IMR-90 (cell line): ENCODE data around the gene CDHR2. TPM values are rescaled to one million over a fixed set of nuclear protein-coding genes. Genes with fewer than 3 reads are reported as not detected.

Experiments
- ATAC-seq: fragments of 200-7000 bp; cut with Tn5 transposase; 2 replicates; pipeline ENCODE4 v1.9.1; 2020; ENCODE audit warnings: low read depth, mild to moderate bottlenecking, moderate library complexity
- BruUV-seq: library from RNA; stranded (reverse); fragments of 400-500 nt; replicated peaks from 2 replicates; lab custom pipeline; 2021; lab: Mats Ljungman, UMichigan
- CTCF ChIA-PET: fragments of 300-600 bp; formaldehyde crosslinking; extraction: SDS; loops from one replicate; lab custom pipeline; 2021; ENCODE audit warnings: antibody characterized with exemption; lab: Yijun Ruan, JAX
- POLR2A ChIA-PET: fragments of 300-600 bp; sonication (Branson Sonifier 250); formaldehyde crosslinking; loops from one replicate; lab custom pipeline; 2022; ENCODE audit warnings: antibody characterized with exemption; ENCODE audit not compliant: unreplicated experiment; lab: Charles Lee
- DNase-seq: peaks from one replicate; pipeline ENCODE4 v3.0.0; 2013
- H2AFZ ChIP-seq: replicated peaks from 2 replicates; pipeline ENCODE3; 2013; ENCODE audit warnings: low read length, mild to moderate bottlenecking; ENCODE audit not compliant: poor library complexity
- H2AK5ac ChIP-seq: 2 replicates; pipeline ENCODE4 v1.6.1; 2013; ENCODE audit warnings: low read depth, low read length, inconsistent platforms
- H2AK9ac ChIP-seq: replicated peaks from 2 replicates; pipeline ENCODE3; 2013; ENCODE audit warnings: mild to moderate bottlenecking, low read depth, low read length, moderate library complexity; ENCODE audit not compliant: poor library complexity
- H2BK120ac ChIP-seq: 2 replicates; pipeline ENCODE4 v1.6.1; 2013; ENCODE audit warnings: low read depth, low read length, inconsistent platforms
- H2BK15ac ChIP-seq: 3 replicates; pipeline ENCODE4 v1.6.1; 2013; ENCODE audit warnings: low read depth, low read length, inconsistent platforms
- H2BK20ac ChIP-seq: 2 replicates; pipeline ENCODE4 v1.6.1; 2013; ENCODE audit warnings: low read depth, mild to moderate bottlenecking, inconsistent platforms, low read length, moderate library complexity
- H2BK5ac ChIP-seq: 2 replicates; pipeline ENCODE4 v1.6.1; 2013; ENCODE audit warnings: mild to moderate bottlenecking, low read depth, low read length, inconsistent platforms; ENCODE audit not compliant: poor library complexity, severe bottlenecking
- H3K14ac ChIP-seq: replicated peaks from 2 replicates; pipeline ENCODE4 v1.6.1; 2013; ENCODE audit warnings: low read depth, low read length, inconsistent platforms
- H3K18ac ChIP-seq: 2 replicates; pipeline ENCODE4 v1.6.1; 2013; ENCODE audit warnings: low read depth, low read length, control low read depth
- H3K23ac ChIP-seq: 2 replicates; pipeline ENCODE4 v1.6.1; 2013; ENCODE audit warnings: low read depth, low read length, inconsistent platforms
- H3K27ac ChIP-seq: 2 replicates; pipeline ENCODE4 v1.5.1; 2013; ENCODE audit warnings: mild to moderate bottlenecking, control low read depth, low read length; ENCODE audit not compliant: insufficient read depth
- H3K27me3 ChIP-seq: 2 replicates; pipeline ENCODE4 v1.6.1; 2013; ENCODE audit warnings: low read length; ENCODE audit not compliant: control insufficient read depth, insufficient read depth
- H3K36me3 ChIP-seq: 2 replicates; pipeline ENCODE4 v1.6.1; 2013; ENCODE audit warnings: low read length, mixed read lengths; ENCODE audit not compliant: control insufficient read depth, insufficient read depth
- H3K4ac ChIP-seq: 2 replicates; pipeline ENCODE4 v1.6.1; 2013; ENCODE audit warnings: low read depth, low read length, inconsistent platforms
- H3K4me1 ChIP-seq: 2 replicates; pipeline ENCODE4 v1.6.1; 2013; ENCODE audit warnings: low read length, mixed read lengths; ENCODE audit not compliant: control insufficient read depth, insufficient read depth
- H3K4me2 ChIP-seq: 2 replicates; pipeline ENCODE4 v1.6.1; 2013; ENCODE audit warnings: low read depth, mild to moderate bottlenecking, control low read depth, low read length, moderate library complexity
- H3K4me3 ChIP-seq: 2 replicates; pipeline ENCODE4 v1.5.1; 2013; ENCODE audit warnings: low read depth, mild to moderate bottlenecking, control low read depth, low read length, moderate library complexity; ENCODE audit not compliant: insufficient read depth
- H3K56ac ChIP-seq: 2 replicates; pipeline ENCODE4 v1.6.1; 2013; ENCODE audit warnings: low read length, inconsistent platforms; ENCODE audit not compliant: insufficient read depth; ENCODE audit errors: extremely low read depth
- H3K79me1 ChIP-seq, 2 experiments: 2 replicates each; pipeline ENCODE4 v1.6.1; 2013; ENCODE audit warnings: low read length in 2 of 2, inconsistent platforms in 1 of 2, low read depth in 1 of 2
- H3K9ac ChIP-seq: 2 replicates; pipeline ENCODE4 v1.6.1; 2013; ENCODE audit warnings: low read depth, low read length, control low read depth
- H3K9me1 ChIP-seq: 2 replicates; pipeline ENCODE4 v1.6.1; 2013; ENCODE audit warnings: low read length, inconsistent platforms; ENCODE audit not compliant: insufficient read depth
- H3K9me3 ChIP-seq: 2 replicates; pipeline ENCODE4 v1.6.1; 2013; ENCODE audit warnings: low read length; ENCODE audit not compliant: control insufficient read depth, insufficient read depth
- H4K20me1 ChIP-seq: 2 replicates; pipeline ENCODE4 v1.6.1; 2013; ENCODE audit warnings: low read length, inconsistent platforms; ENCODE audit not compliant: insufficient read depth
- H4K5ac ChIP-seq: 2 replicates; pipeline ENCODE4 v1.6.1; 2013; ENCODE audit warnings: mild to moderate bottlenecking, low read depth, low read length, control low read depth
- H4K8ac ChIP-seq, 2 experiments: 2 replicates each; pipeline ENCODE4 v1.6.1; 2013; ENCODE audit warnings: low read depth in 2 of 2, low read length in 2 of 2, control low read depth in 1 of 2, inconsistent platforms in 1 of 2
- H4K91ac ChIP-seq: 2 replicates; pipeline ENCODE4 v1.6.1; 2013; ENCODE audit warnings: low read depth, low read length, inconsistent platforms; ENCODE audit not compliant: insufficient read depth
- CEBPB ChIP-seq: IDR thresholded peaks from 2 replicates; pipeline ENCODE4 v1.6.1; 2012; ENCODE audit warnings: low read depth, low read length, improper control_type of control experiment
- NFE2L2 ChIP-seq: fragments of 150-350 bp; IDR thresholded peaks from 2 replicates; pipeline ENCODE4 v1.6.1; 2016; ENCODE audit warnings: low read depth, mild to moderate bottlenecking, low read length
- POLR2A ChIP-seq: IDR thresholded peaks from 2 replicates; pipeline ENCODE4 v1.6.1; 2012; ENCODE audit warnings: mild to moderate bottlenecking, low read depth, low read length
- RCOR1 ChIP-seq: IDR thresholded peaks from 2 replicates; pipeline ENCODE4 v1.6.1; 2012; ENCODE audit warnings: mild to moderate bottlenecking, low read length, improper control_type of control experiment; ENCODE audit not compliant: insufficient replicate concordance
- WGBS, 2 experiments: methylation state at CpG; one replicate each; pipeline versions ENCODE4 v1.1.5 to v1.1.7; 2013; ENCODE audit warnings: missing lambda C conversion rate in 2 of 2; ENCODE audit not compliant: insufficient read length in 1 of 2; ENCODE audit errors: extremely low coverage in 2 of 2; 5-methylcytosine and 5-hydroxymethylcytosine counted together
- dilution Hi-C: fragments of 300-500 bp; cut with HindIII; formaldehyde crosslinking; loops from one replicate; pipeline ENCODE4 v1.14.3; 2018; ENCODE audit warnings: low sequenced_read_pairs; ENCODE audit not compliant: unreplicated experiment
- in situ Hi-C: fragments of 300-500 bp; cut with MboI; formaldehyde crosslinking; loops from 3 replicates; pipeline ENCODE4 v1.14.3; 2019; ENCODE audit warnings: low sequenced_read_pairs, inconsistent platforms, mixed read lengths
- intact Hi-C: fragments of 100-400 bp; cut with micrococcal nuclease; formaldehyde crosslinking; loops from 2 replicates; pipeline ENCODE4 v1.10.0; 2022
- polyA plus RNA-seq, 3 experiments: library from polyadenylated mRNA; depleted of rRNA; stranded (reverse); fragments of >200 nt; gene quantifications; 2 replicates each; pipeline ENCODE4 v1.2.3, GENCODE V29; 2012; ENCODE audit warnings: low replicate concordance in 1 of 3
- total RNA-seq: library from RNA; depleted of rRNA; stranded (reverse); fragments of >200 nt; gene quantifications from 2 replicates; pipeline ENCODE4 v1.2.3, GENCODE V29; 2012
- TF ChIP-seq, protein P1 (sequence below): fragments of 150-350 bp; IDR thresholded peaks from 2 replicates; pipeline ENCODE4 v1.6.1; 2016; ENCODE audit warnings: low read depth, mild to moderate bottlenecking, low read length, moderate library complexity, borderline replicate concordance

CDHR2 gene
- total and polyA plus RNA-seq, 2 of the 4 experiments (the other 2 are of a cell fraction) = not detected

GRCh38 chr5:176575066-176575465 is 25.9 kb downstream of the CDHR2 start:
- in situ Hi-C loops = loop anchor here (10.0 kb wide), 1 partner anchor 50 kb away; no protein-coding TSS in a partner anchor

More at GRCh38 chr5:176575066-176575465, 25.9 kb downstream of the CDHR2 start:
- POLR2A ChIA-PET = interaction anchor here (0.5 kb wide), 1 partner anchor 420 kb away, joined by 5 read pairs; no protein-coding TSS in a partner anchor
- no peak overlapping the region for H3K23ac ChIP-seq
- H3K9ac ChIP-seq = no peak overlapping the region
- H3K56ac ChIP-seq = no peak overlapping the region
- H3K79me1 ChIP-seq = no peaks in the 10 kb centered on the region; a peak in 1 of 4 replicates
- no peaks in the 10 kb centered on the region for H4K20me1 ChIP-seq
- no peak overlapping the region for H4K91ac ChIP-seq
- peaks cover 7% of the 10 kb centered on the region for H3K4me1 ChIP-seq
- no peak overlapping the region for H2BK120ac ChIP-seq
- no peak for DNase-seq
- H2BK20ac ChIP-seq = no peak overlapping the region
- no peak overlapping the region for H3K4me3 ChIP-seq
- CTCF ChIA-PET = interaction anchor here (0.6 to 1.0 kb wide), 3 partner anchors 47 to 135 kb away, joined by 3 to 5 read pairs (median 3); no protein-coding TSS in a partner anchor
- no peak overlapping the region for H3K4me2 ChIP-seq
- no peak overlapping the region for H4K5ac ChIP-seq
- dilution Hi-C loops (no loop called here), intact Hi-C loops (no loop called here)
- ATAC-seq = no peak
- H3K9me3 ChIP-seq = no peaks in the 10 kb centered on the region
- no peak overlapping the region for H2BK5ac ChIP-seq
- H3K27ac ChIP-seq = no peak overlapping the region
- H3K36me3 ChIP-seq = no peaks in the 10 kb centered on the region
- H2AFZ ChIP-seq = peak overlapping the region; percentile 46
- TF ChIP-seq RCOR1 (no peak), CEBPB (no peak), NFE2L2 (no peak), POLR2A (no peak)
- TF ChIP-seq, protein P1, sequence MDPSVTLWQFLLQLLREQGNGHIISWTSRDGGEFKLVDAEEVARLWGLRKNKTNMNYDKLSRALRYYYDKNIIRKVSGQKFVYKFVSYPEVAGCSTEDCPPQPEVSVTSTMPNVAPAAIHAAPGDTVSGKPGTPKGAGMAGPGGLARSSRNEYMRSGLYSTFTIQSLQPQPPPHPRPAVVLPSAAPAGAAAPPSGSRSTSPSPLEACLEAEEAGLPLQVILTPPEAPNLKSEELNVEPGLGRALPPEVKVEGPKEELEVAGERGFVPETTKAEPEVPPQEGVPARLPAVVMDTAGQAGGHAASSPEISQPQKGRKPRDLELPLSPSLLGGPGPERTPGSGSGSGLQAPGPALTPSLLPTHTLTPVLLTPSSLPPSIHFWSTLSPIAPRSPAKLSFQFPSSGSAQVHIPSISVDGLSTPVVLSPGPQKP = no peak
- H4K8ac ChIP-seq = no peak overlapping the region
- H3K27me3 ChIP-seq = peaks cover 5% of the 10 kb centered on the region; the same call in 1 of the 2 replicates
- no peak overlapping the region for H3K4ac ChIP-seq
- no peak overlapping the region for H2BK15ac ChIP-seq
- BruUV-seq = no TSS peak
- H2AK9ac ChIP-seq = no peak overlapping the region
- no peak overlapping the region for H2AK5ac ChIP-seq
- H3K9me1 ChIP-seq = peaks cover 9% of the 10 kb centered on the region; the same call in 1 of the 2 replicates
- H3K18ac ChIP-seq = no peak overlapping the region
- WGBS, 2 experiments = 70% methylated on average over 2 of the region's 14 CpGs; no CpG with 5 or more reads in 1 of the 2 experiments
- H3K14ac ChIP-seq = no peak overlapping the region
